Neural cell (in vitro differentiated cells): ENCODE results near the gene RPS15. TPM values are rescaled to one million over a fixed set of nuclear protein-coding genes. Genes with fewer than 3 reads are reported as not detected.

Source experiments
- H2AFZ ChIP-seq: fragments of 200-600, 300-800 bp; sonication (generic), shearing (Covaris generic); 2 replicates; pipeline ENCODE4 v1.6.0; 2014; ENCODE audit warnings: low read depth, mild to moderate bottlenecking, antibody characterized with exemption, low read length, moderate library complexity
- H3F3A ChIP-seq: fragments of 200-600 bp; shearing (Covaris generic); 2 replicates; pipeline ENCODE4 v1.6.1; 2016; ENCODE audit warnings: mild to moderate bottlenecking, moderate library complexity, mixed read lengths, antibody characterized with exemption, low read length; ENCODE audit not compliant: insufficient read depth, poor library complexity, severe bottlenecking
- H3K27ac ChIP-seq: fragments of 200-600, 300-800 bp; sonication (generic), shearing (Covaris generic); 2 replicates; pipeline ENCODE4 v1.5.1; 2014; ENCODE audit warnings: mild to moderate bottlenecking, low read length, moderate library complexity
- H3K27me3 ChIP-seq: fragments of 300-800, 200-600 bp; sonication (generic), shearing (Covaris generic); 2 replicates; pipeline ENCODE4 v1.6.0; 2014; ENCODE audit warnings: mild to moderate bottlenecking, low read depth, low read length, moderate library complexity; ENCODE audit not compliant: insufficient read depth
- H3K36me3 ChIP-seq: fragments of 300-800, 200-600 bp; sonication (generic), shearing (Covaris generic); 2 replicates; pipeline ENCODE4 v1.5.1; 2014; ENCODE audit warnings: mild to moderate bottlenecking, antibody characterized with exemption, low read length, moderate library complexity; ENCODE audit not compliant: insufficient read depth
- H3K4me2 ChIP-seq: fragments of 300-800, 200-600 bp; sonication (generic), shearing (Covaris generic); 2 replicates; pipeline ENCODE4 v1.6.0; 2014; ENCODE audit warnings: mild to moderate bottlenecking, low read length
- H3K4me3 ChIP-seq: fragments of 300-800, 200-600 bp; sonication (generic), shearing (Covaris generic); 2 replicates; pipeline ENCODE4 v1.5.1; 2014; ENCODE audit warnings: mild to moderate bottlenecking, low read length, moderate library complexity
- H3K79me2 ChIP-seq: fragments of 200-600 bp; shearing (Covaris generic); replicated peaks from 2 replicates; pipeline ENCODE4 v1.6.0; 2014; ENCODE audit warnings: mild to moderate bottlenecking, low read length, moderate library complexity; ENCODE audit not compliant: insufficient read depth
- H3K9ac ChIP-seq: fragments of 300-800, 200-600 bp; sonication (generic), shearing (Covaris generic); 2 replicates; pipeline ENCODE4 v1.6.1; 2016; ENCODE audit warnings: mild to moderate bottlenecking, low read length, mixed read lengths
- H3K9me2 ChIP-seq: fragments of 200-600 bp; shearing (Covaris generic); 2 replicates; pipeline ENCODE4 v1.6.1; 2016; ENCODE audit warnings: mild to moderate bottlenecking, low read length, mixed read lengths; ENCODE audit not compliant: insufficient read depth
- H3K9me3 ChIP-seq: fragments of 200-600, 300-800 bp; sonication (generic), shearing (Covaris generic); 2 replicates; pipeline ENCODE4 v1.6.1; 2016; ENCODE audit warnings: mild to moderate bottlenecking, mixed run types, low read length, moderate library complexity, mixed read lengths
- H4K20me1 ChIP-seq: fragments of 200-600 bp; shearing (Covaris generic); 2 replicates; pipeline ENCODE4 v1.6.1; 2016; ENCODE audit warnings: mild to moderate bottlenecking, mixed run types; ENCODE audit not compliant: insufficient read depth
- CTCF ChIP-seq: fragments of 450-650 bp; IDR thresholded peaks from 2 replicates; pipeline ENCODE4 v1.5.1; 2014; ENCODE audit warnings: antibody characterized with exemption, mild to moderate bottlenecking, moderate library complexity; ENCODE audit not compliant: poor library complexity, severe bottlenecking
- EP300 ChIP-seq: fragments of 450-650 bp; conservative IDR thresholded peaks from 2 replicates; pipeline ENCODE4 v1.6.1; 2014; ENCODE audit warnings: antibody characterized with exemption, mild to moderate bottlenecking, moderate library complexity; ENCODE audit not compliant: poor library complexity, severe bottlenecking
- EZH2 ChIP-seq: fragments of 200-600, 300-800 bp; shearing (Covaris generic), sonication (generic); IDR thresholded peaks from 2 replicates; pipeline ENCODE4 v1.6.1; 2014; ENCODE audit warnings: antibody characterized with exemption, low read length, borderline replicate concordance, mild to moderate bottlenecking; ENCODE audit not compliant: insufficient read depth, poor library complexity, severe bottlenecking
- MXI1 ChIP-seq: fragments of 450-650 bp; conservative IDR thresholded peaks from 2 replicates; pipeline ENCODE4 v1.6.1; 2014; ENCODE audit warnings: antibody characterized with exemption, mild to moderate bottlenecking; ENCODE audit not compliant: poor library complexity, severe bottlenecking
- POLR2AphosphoS5 ChIP-seq: IDR thresholded peaks from 2 replicates; pipeline ENCODE4 v1.6.1; 2012
- RAD21 ChIP-seq: fragments of 450-650 bp; conservative IDR thresholded peaks from 2 replicates; pipeline ENCODE4 v1.6.1; 2014; ENCODE audit warnings: antibody characterized with exemption, mild to moderate bottlenecking, moderate library complexity
- REST ChIP-seq: IDR thresholded peaks from 2 replicates; pipeline ENCODE4 v1.6.1; 2012; ENCODE audit warnings: borderline replicate concordance
- SMC3 ChIP-seq: fragments of 450-650 bp; conservative IDR thresholded peaks from 2 replicates; pipeline ENCODE4 v1.6.1; 2014; ENCODE audit warnings: antibody characterized with exemption, mild to moderate bottlenecking, moderate library complexity; ENCODE audit not compliant: poor library complexity
- TAF1 ChIP-seq: IDR thresholded peaks from 2 replicates; pipeline ENCODE4 v1.6.1; 2012; ENCODE audit warnings: low read depth
- polyA plus RNA-seq: library from polyadenylated mRNA; depleted of rRNA; stranded (reverse); fragments of >200 nt; gene quantifications from 2 replicates; pipeline ENCODE4 v1.2.3, GENCODE V29; 2014

Gene RPS15
- polyA plus RNA-seq, 1 donor from 2014 or later: 591 TPM

- TF ChIP-seq RAD21 (no peak), POLR2AphosphoS5 (no peak), EP300 (no peak), MXI1 (no peak), CTCF (no peak), EZH2 (no peak), SMC3 (no peak), TAF1 (no peak), REST (no peak)
- peaks cover 61% of the 10 kb centered on the region for H4K20me1 ChIP-seq
- no peaks in the 10 kb centered on the region for H3K9me3 ChIP-seq
- H2AFZ ChIP-seq: no peak overlapping the region
- no peak overlapping the region for H3K4me3 ChIP-seq
- no peaks in the 10 kb centered on the region for H3K9me2 ChIP-seq
- H3K36me3 ChIP-seq: no peaks in the 10 kb centered on the region
- H3K9ac ChIP-seq: no peak overlapping the region
- no peak overlapping the region for H3K27ac ChIP-seq
- no peak overlapping the region for H3K4me2 ChIP-seq
- no peaks in the 10 kb centered on the region for H3F3A ChIP-seq
- peaks cover 5% of the 10 kb centered on the region for H3K79me2 ChIP-seq
- no peaks in the 10 kb centered on the region for H3K27me3 ChIP-seq
Measured at GRCh38 chr19:1468821-1469254, 30.6 kb downstream of the RPS15 start.

GRCh38 chr19:1469255-1470054 is 31.3 kb downstream of the RPS15 start:
- H3K9me3 ChIP-seq: no peaks in the 10 kb centered on the region
- no peak overlapping the region for H3K4me3 ChIP-seq
- no peak overlapping the region for H3K27ac ChIP-seq
- peaks cover 61% of the 10 kb centered on the region for H4K20me1 ChIP-seq
- H3K36me3 ChIP-seq: no peaks in the 10 kb centered on the region
- H2AFZ ChIP-seq: no peak overlapping the region
- no peaks in the 10 kb centered on the region for H3K27me3 ChIP-seq
- no peaks in the 10 kb centered on the region for H3F3A ChIP-seq
- H3K9me2 ChIP-seq: no peaks in the 10 kb centered on the region
- peaks cover 5% of the 10 kb centered on the region for H3K79me2 ChIP-seq
- H3K4me2 ChIP-seq: no peak overlapping the region
- peak overlapping the region; percentile 50 for H3K9ac ChIP-seq
- TF ChIP-seq RAD21 (no peak), EZH2 (no peak), MXI1 (no peak), EP300 (no peak), TAF1 (no peak), CTCF (no peak)
